Measurements from ENCODE around the gene PRSS48.

The PRSS48 gene

GRCh38 chr4:151340751-151341385 is 63.9 kb downstream of the PRSS48 start:
- no peak overlapping the region for H3K9ac ChIP-seq (ENCODE audit: low read length)
- H3K27ac ChIP-seq (ENCODE audit: low read depth, low read length), result no peak overlapping the region
- no peaks in the 10 kb centered on the region for H3K27me3 ChIP-seq (ENCODE audit: control insufficient read depth in 1 of 2, insufficient read depth in 2 of 2, low read length in 2 of 2)
- H3K36me3 ChIP-seq (ENCODE audit: insufficient read depth, low read length), result no peaks in the 10 kb centered on the region
- no peak overlapping the region for H3K4me3 ChIP-seq (ENCODE audit: low read depth in 1 of 2, low read length in 2 of 2)
- H3K9me3 ChIP-seq (ENCODE audit: low read length), result no peaks in the 10 kb centered on the region
- H3K4me1 ChIP-seq (ENCODE audit: insufficient read depth, low read length), result no peaks in the 10 kb centered on the region

Measured in muscle layer of colon (tissue), 2 donors.